Mesothelial cell of epicardium (in vitro differentiated cells): ENCODE results near the gene DGCR2. TPM values are rescaled to one million over a fixed set of nuclear protein-coding genes. Genes with fewer than 3 reads are reported as not detected.

Experiments used
- DNase-seq, 2 experiments: peaks; one replicate each; pipeline ENCODE4 v3.0.0; 2021; ENCODE audit warnings: low spot score in 2 of 2; ENCODE audit not compliant: unreplicated experiment in 2 of 2
- H3K27ac Mint-ChIP-seq: 2 replicates; pipeline ENCODE4 v1.8.0; 2021; ENCODE audit warnings: mixed read lengths
- H3K27me3 Mint-ChIP-seq: 2 replicates; pipeline ENCODE4 v1.8.0; 2021; ENCODE audit warnings: low read depth, mixed read lengths
- H3K36me3 Mint-ChIP-seq: 2 replicates; pipeline ENCODE4 v1.8.0; 2021; ENCODE audit warnings: mixed read lengths
- H3K4me1 Mint-ChIP-seq: 2 replicates; pipeline ENCODE4 v1.8.0; 2021; ENCODE audit warnings: mixed read lengths
- H3K4me3 Mint-ChIP-seq: 2 replicates; pipeline ENCODE4 v1.8.0; 2021; ENCODE audit warnings: mild to moderate bottlenecking, moderate library complexity, mixed read lengths
- H3K9me3 Mint-ChIP-seq: 2 replicates; pipeline ENCODE4 v1.8.0; 2021; ENCODE audit warnings: mixed read lengths
- CTCF ChIP-seq: fragments of 200-600 bp; sonication (generic); IDR thresholded peaks from one replicate; pipeline ENCODE4 v1.5.0; 2021; ENCODE audit warnings: antibody characterized with exemption; ENCODE audit not compliant: unreplicated experiment
- total RNA-seq: library from RNA; stranded (reverse); gene quantifications from 3 replicates; pipeline ENCODE4 v1.2.1, GENCODE V29; 2021

The DGCR2 gene
- total RNA-seq, 1 donor from 2014 or later: 78.3 TPM

DNA sequence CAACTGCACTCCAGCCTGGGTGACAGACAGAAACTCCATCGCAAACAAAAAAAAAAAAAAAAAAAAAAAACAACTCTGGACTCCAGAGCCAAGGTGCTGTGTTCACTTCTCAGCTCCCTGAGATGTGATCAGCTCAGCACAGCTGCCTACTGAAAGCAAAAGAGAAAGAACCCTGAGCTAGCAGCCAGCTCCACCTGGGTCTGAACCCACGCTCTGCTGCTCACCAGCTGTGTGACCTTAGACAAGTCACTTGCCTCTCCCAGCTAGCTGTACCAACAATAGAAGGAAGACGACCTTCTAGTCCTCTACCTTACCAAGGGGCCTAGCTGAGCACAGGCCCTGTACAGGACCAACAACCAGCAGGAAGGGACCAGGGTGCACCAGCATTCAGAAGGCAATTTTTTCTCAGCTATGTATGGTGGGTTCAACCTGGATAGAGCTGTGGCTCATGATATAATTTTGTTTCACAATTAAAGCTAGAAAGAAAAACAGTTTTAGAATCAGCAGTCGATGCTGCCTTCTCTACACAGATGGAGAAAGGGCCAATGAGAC, 3.8 kb downstream of the DGCR2 start:
- H3K27ac Mint-ChIP-seq: no peak overlapping the region
- H3K36me3 Mint-ChIP-seq: peaks cover 3% of the 10 kb centered on the region
- no peak overlapping the region for H3K4me3 Mint-ChIP-seq
- no peaks in the 10 kb centered on the region for H3K27me3 Mint-ChIP-seq
- no peaks in the 10 kb centered on the region for H3K9me3 Mint-ChIP-seq
- peaks cover 24% of the 10 kb centered on the region for H3K4me1 Mint-ChIP-seq
- no peak for DNase-seq
- no peak for TF ChIP-seq CTCF

DNA sequence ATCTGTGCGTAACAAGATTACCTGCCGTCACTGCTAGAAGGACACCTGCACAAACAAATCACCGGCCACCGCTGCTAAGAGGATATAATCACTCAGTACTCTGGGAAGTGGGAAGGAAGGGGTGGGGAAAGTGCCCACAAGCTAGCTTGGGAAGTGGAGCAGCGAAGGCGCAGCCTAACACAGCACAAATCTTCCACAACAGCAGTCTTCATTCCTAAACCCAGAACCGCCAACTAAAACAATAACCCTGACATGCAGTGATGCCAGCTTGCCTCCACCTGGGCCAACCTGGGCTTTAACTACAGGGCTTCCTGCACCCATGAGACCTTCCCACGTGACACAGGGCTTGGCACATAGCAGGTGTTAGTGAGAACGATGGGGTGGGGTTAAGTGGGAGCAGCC, 5.1 kb downstream of the DGCR2 start:
- Mint-ChIP-seq H3K36me3 (peaks cover 3% of the 10 kb centered on the region), H3K27me3 (no peaks in the 10 kb centered on the region), H3K27ac (no peak overlapping the region), H3K4me3 (no peak overlapping the region), H3K4me1 (peaks cover 18% of the 10 kb centered on the region), H3K9me3 (no peaks in the 10 kb centered on the region)
- no peak for TF ChIP-seq CTCF
- DNase-seq: no peak

DNA sequence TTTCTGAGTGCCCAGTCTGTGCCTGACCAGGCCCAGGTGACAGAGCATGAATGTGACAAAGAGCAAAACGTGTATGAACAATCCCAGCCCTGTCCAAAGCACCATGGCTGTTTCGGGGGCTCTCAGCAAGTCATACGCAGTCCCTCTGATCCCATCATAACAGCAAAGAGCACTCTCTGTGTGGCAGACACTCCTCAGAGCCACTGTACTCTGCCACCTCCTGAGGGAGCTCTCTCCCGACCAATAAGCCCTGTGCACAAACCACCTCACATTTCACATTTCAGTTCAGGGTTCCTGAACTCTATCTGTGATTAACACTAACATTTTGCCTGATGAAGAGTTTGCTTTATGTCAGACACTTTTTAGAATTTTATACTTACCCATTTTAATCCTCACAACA, 6.6 kb downstream of the DGCR2 start:
- H3K27ac Mint-ChIP-seq: no peak overlapping the region

GRCh38 chr22:19114984-19115552, 7.1 kb downstream of the DGCR2 start:
- Mint-ChIP-seq H3K27me3 (no peaks in the 10 kb centered on the region), H3K4me1 (peaks cover 6% of the 10 kb centered on the region), H3K27ac (no peak overlapping the region), H3K9me3 (no peaks in the 10 kb centered on the region), H3K4me3 (no peak overlapping the region), H3K36me3 (peaks cover 3% of the 10 kb centered on the region)
- no peak for TF ChIP-seq CTCF
- DNase-seq: no peak

More for the DNA sequence above, 6.6 kb downstream of the DGCR2 start:
- no peaks in the 10 kb centered on the region for H3K27me3 Mint-ChIP-seq
- no peak for DNase-seq
- TF ChIP-seq CTCF: no peak
- no peak overlapping the region for H3K4me3 Mint-ChIP-seq
- H3K9me3 Mint-ChIP-seq: no peaks in the 10 kb centered on the region
- peaks cover 10% of the 10 kb centered on the region for H3K4me1 Mint-ChIP-seq
- peaks cover 3% of the 10 kb centered on the region for H3K36me3 Mint-ChIP-seq

- TF ChIP-seq CTCF: no peak
- no peaks in the 10 kb centered on the region for H3K27me3 Mint-ChIP-seq
- peaks cover 8% of the 10 kb centered on the region for H3K4me1 Mint-ChIP-seq
- H3K36me3 Mint-ChIP-seq: peaks cover 3% of the 10 kb centered on the region
- no peaks in the 10 kb centered on the region for H3K9me3 Mint-ChIP-seq
- no peak overlapping the region for H3K4me3 Mint-ChIP-seq
- no peak overlapping the region for H3K27ac Mint-ChIP-seq
- no peak for DNase-seq
Measured at GRCh38 chr22:19113429-19113828, 8.8 kb downstream of the DGCR2 start.

- H3K4me3 Mint-ChIP-seq: no peak overlapping the region
- H3K27ac Mint-ChIP-seq: no peak overlapping the region
- no peaks in the 10 kb centered on the region for H3K27me3 Mint-ChIP-seq
- TF ChIP-seq CTCF: no peak
- no peak for DNase-seq
- peaks cover 8% of the 10 kb centered on the region for H3K4me1 Mint-ChIP-seq
- H3K36me3 Mint-ChIP-seq: peaks cover 3% of the 10 kb centered on the region
- no peaks in the 10 kb centered on the region for H3K9me3 Mint-ChIP-seq
Measured at GRCh38 chr22:19111584-19111983, 10.6 kb downstream of the DGCR2 start.
